H1 (cell line): ENCODE data around the gene ALG6. TPM values are rescaled to one million over a fixed set of nuclear protein-coding genes. Genes with fewer than 3 reads are reported as not detected.

ENCODE experiments used
- CHD7 ChIP-seq: fragments of 300-600 bp; sonication (generic); IDR thresholded peaks from 2 replicates; pipeline ENCODE4 v1.7.1; 2012; ENCODE audit warnings: low read length, moderate library complexity, mild to moderate bottlenecking, inconsistent platforms; ENCODE audit not compliant: insufficient replicate concordance
- CREB1 ChIP-seq: IDR thresholded peaks from 2 replicates; pipeline ENCODE4 v1.6.1; 2012; ENCODE audit warnings: inconsistent platforms
- HDAC6 ChIP-seq: IDR thresholded peaks from one replicate; pipeline ENCODE4 v1.7.1; 2012; ENCODE audit warnings: low read depth, mild to moderate bottlenecking, inconsistent platforms, low read length, moderate library complexity
- JUN ChIP-seq: IDR thresholded peaks from 2 replicates; pipeline ENCODE4 v1.6.1; 2011; ENCODE audit warnings: low read depth, mild to moderate bottlenecking, improper control_type of control experiment, low read length
- KDM1A ChIP-seq: fragments of 200-600, 300-600 bp; sonication (generic); IDR thresholded peaks from 2 replicates; pipeline ENCODE4 v1.7.1; 2016; ENCODE audit warnings: mild to moderate bottlenecking, low read length, borderline replicate concordance
- KDM4A ChIP-seq: IDR thresholded peaks from one replicate; pipeline ENCODE4 v1.7.1; 2012; ENCODE audit warnings: low read depth, mild to moderate bottlenecking, moderate library complexity, low read length, inconsistent platforms; ENCODE audit not compliant: severe bottlenecking
- PHF8 ChIP-seq: fragments of 200-600 bp; sonication (generic); conservative IDR thresholded peaks from 2 replicates; pipeline ENCODE4 v1.7.1; 2012; ENCODE audit warnings: low read depth, mild to moderate bottlenecking, inconsistent platforms, low read length, moderate library complexity
- POLR2AphosphoS5 ChIP-seq: IDR thresholded peaks from 2 replicates; pipeline ENCODE4 v1.6.1; 2011; ENCODE audit warnings: low read depth, low read length
- RXRA ChIP-seq: IDR thresholded peaks from 2 replicates; pipeline ENCODE4 v1.6.1; 2011; ENCODE audit warnings: low read depth, mild to moderate bottlenecking, low read length, moderate library complexity; ENCODE audit not compliant: insufficient read depth
- SP1 ChIP-seq: IDR thresholded peaks from 2 replicates; pipeline ENCODE4 v1.6.1; 2011; ENCODE audit warnings: low read depth, low read length
- SRF ChIP-seq: IDR thresholded peaks from 2 replicates; pipeline ENCODE4 v1.6.1; 2011; ENCODE audit warnings: mild to moderate bottlenecking, low read depth, low read length, moderate library complexity
- polyA plus RNA-seq, 7 experiments: library from polyadenylated mRNA; depleted of rRNA in 3 of 7; stranded (reverse) in 5 of 7; unstranded in 2 of 7; fragments of >200 nt in 5 of 7; fragments of 200-250 nt in 2 of 7; gene quantifications; 1 replicate in 5 of 7; 2 replicates in 1 of 7; 4 replicates in 1 of 7; pipeline versions ENCODE4 v1.2.1 to v1.2.3, GENCODE V29; 2011 to 2013; ENCODE audit warnings: missing spikeins in 2 of 7, mixed read lengths in 2 of 7
- total RNA-seq: library from RNA; stranded (reverse); fragmentation: NEBNext Ultra II Directional; extraction: Animal tissue kit (Norgen Biotek cat#: 25700); gene quantifications from 2 replicates; pipeline ENCODE4 v1.2.1, GENCODE V29; 2021

Gene ALG6
- total and polyA plus RNA-seq, 2 of the 8 experiments (the other 6 are each of a cell fraction or from before 2014, with no cell fraction given), result 17.8 to 26.8 TPM

- TF ChIP-seq CHD7 (peak; percentile 66), SP1 (0 out of 2 replicates have a peak, but pooled peaks have one; percentile 16), PHF8 (no peak), KDM1A (no peak), RXRA (no peak), JUN (no peak), POLR2AphosphoS5 (no peak), HDAC6 (no peak), SRF (no peak), CREB1 (no peak), KDM4A (no peak)
Measured at GRCh38 chr1:63321785-63322113, 45.7 kb upstream of the ALG6 start (continued).
